Measurements from ENCODE around the gene BEST4. TPM values are rescaled to one million over a fixed set of nuclear protein-coding genes. Genes with fewer than 3 reads are reported as not detected.
"Not testable (repeated sequence)": the region's sequence is repeated elsewhere in the genome, so short reads cannot be mapped to it uniquely, and the experiment has no call there.

The BEST4 gene
- polyA plus RNA-seq, 3 donors from 2014 or later: 0.37 TPM; not detected in 2

- H3K9me3 Mint-ChIP-seq; H3K27me3 Mint-ChIP-seq (ENCODE audit: low read depth in 3 of 3); H3K4me3 Mint-ChIP-seq; H3K36me3 Mint-ChIP-seq; DNase-seq; H3K4me1 Mint-ChIP-seq: not testable (repeated sequence)
- H3K27ac Mint-ChIP-seq: peak overlapping the region in 1 of 6 donors; percentile 9
Measured at GRCh38 chr1:44766421-44766820, 21.5 kb downstream of the BEST4 start.

DNA sequence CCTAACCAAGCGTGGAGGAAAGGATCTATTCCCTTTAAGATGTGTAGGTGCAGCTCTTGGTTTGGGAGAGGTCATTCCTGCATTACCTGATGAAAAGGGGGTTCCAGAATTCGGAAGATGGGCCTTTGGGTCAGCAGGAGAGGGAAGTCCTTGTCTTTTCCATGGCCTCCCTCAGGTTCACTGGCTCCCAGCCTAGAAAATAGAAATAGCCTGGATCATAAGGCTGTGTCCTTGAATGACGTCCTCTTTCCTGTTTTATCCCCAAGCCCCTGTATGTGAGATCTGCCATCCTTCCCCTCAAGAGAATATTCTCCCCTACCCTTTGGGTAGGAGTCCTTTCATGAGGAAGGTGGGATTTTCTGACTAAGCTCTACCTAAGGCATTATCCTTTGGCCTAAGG, 27.1 kb downstream of the BEST4 start:
- no peaks in the 10 kb centered on the region for H3K27me3 Mint-ChIP-seq (ENCODE audit: low read depth in 3 of 3)
- no peaks in the 10 kb centered on the region for H3K36me3 Mint-ChIP-seq
- H3K4me3 Mint-ChIP-seq: no peak overlapping the region
- no peak for DNase-seq
- peak overlapping the region in 1 of 6 donors; percentile 26 for H3K27ac Mint-ChIP-seq
- H3K4me1 Mint-ChIP-seq: peaks cover 8 to 12% of the 10 kb centered on the region in 2 donors
- H3K9me3 Mint-ChIP-seq: no peaks in the 10 kb centered on the region

DNA sequence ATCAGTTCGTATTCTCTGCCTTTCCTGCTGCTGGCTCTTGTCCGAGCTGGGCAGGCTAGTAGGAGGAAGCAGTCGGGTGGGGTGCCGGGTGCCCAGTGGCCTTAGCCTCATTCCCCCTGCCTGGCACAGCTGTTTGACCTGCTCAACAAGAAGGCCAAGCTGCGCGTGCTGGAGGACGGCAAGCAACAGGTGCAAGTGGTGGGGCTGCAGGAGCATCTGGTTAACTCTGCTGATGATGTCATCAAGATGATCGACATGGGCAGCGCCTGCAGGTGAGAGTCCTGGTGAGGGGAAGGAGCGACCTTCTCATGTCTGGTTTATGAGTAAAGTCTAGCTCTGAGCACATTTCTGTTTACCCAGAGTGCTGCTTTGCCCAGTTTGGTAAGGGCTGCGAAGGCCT, 28.9 kb downstream of the BEST4 start:
- Mint-ChIP-seq H3K27me3 (ENCODE audit: low read depth in 3 of 3) (no peaks in the 10 kb centered on the region), H3K27ac (no peak overlapping the region), H3K9me3 (no peaks in the 10 kb centered on the region), H3K36me3 (no peaks in the 10 kb centered on the region), H3K4me3 (no peak overlapping the region), H3K4me1 (peaks cover 8 to 12% of the 10 kb centered on the region in 2 donors)
- no peak for DNase-seq

DNA sequence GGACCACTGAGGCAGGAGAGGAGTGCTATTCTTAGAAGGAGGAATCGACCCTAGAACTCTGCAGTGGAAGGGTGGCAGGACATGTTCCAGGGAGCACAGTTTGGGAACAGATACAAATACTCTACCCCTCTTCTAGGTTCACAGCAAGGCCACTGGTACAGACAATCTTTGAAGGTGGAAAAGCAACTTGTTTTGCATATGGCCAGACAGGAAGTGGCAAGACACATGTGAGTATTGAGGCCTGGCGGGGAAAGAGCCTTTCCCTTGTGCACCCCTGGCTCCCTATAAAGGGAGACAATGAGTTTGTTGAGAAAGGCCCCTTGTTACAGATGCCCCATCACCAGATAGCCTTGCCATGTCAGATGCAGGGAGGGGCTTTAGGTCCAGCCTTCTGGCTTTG, 30.6 kb downstream of the BEST4 start:
- Mint-ChIP-seq H3K36me3 (no peaks in the 10 kb centered on the region), H3K27ac (peak overlapping the region in 4 of 6 donors; percentile 19 to 50 (median 28)), H3K9me3 (no peaks in the 10 kb centered on the region), H3K4me1 (peaks cover 8 to 12% of the 10 kb centered on the region in 2 donors), H3K4me3 (no peak overlapping the region), H3K27me3 (ENCODE audit: low read depth in 3 of 3) (no peaks in the 10 kb centered on the region)
- DNase-seq: no peak

- no peaks in the 10 kb centered on the region for H3K9me3 Mint-ChIP-seq
- H3K4me3 Mint-ChIP-seq: no peak overlapping the region
- no peaks in the 10 kb centered on the region for H3K4me1 Mint-ChIP-seq
- H3K27me3 Mint-ChIP-seq (ENCODE audit: low read depth in 3 of 3): peaks cover 0 to 2% (median 0%) of the 10 kb centered on the region in 3 donors
- no peaks in the 10 kb centered on the region for H3K36me3 Mint-ChIP-seq
- no peak overlapping the region for H3K27ac Mint-ChIP-seq
- no peak for DNase-seq
Measured at GRCh38 chr1:44747878-44748277, 40.1 kb downstream of the BEST4 start.

GRCh38 chr1:44743211-44743610, 44.8 kb downstream of the BEST4 start:
- no peak for DNase-seq
- peaks cover 0 to 9% (median under 1%) of the 10 kb centered on the region in 3 donors for H3K27me3 Mint-ChIP-seq (ENCODE audit: low read depth in 3 of 3)
- no peak overlapping the region for H3K4me3 Mint-ChIP-seq
- peaks cover 17 to 20% of the 10 kb centered on the region in 2 donors for H3K4me1 Mint-ChIP-seq
- no peaks in the 10 kb centered on the region for H3K9me3 Mint-ChIP-seq
- no peaks in the 10 kb centered on the region for H3K36me3 Mint-ChIP-seq
- H3K27ac Mint-ChIP-seq: no peak overlapping the region

- H3K9me3 Mint-ChIP-seq: no peaks in the 10 kb centered on the region
- peak overlapping the region; percentile 93 to 97 (median 95) for H3K4me3 Mint-ChIP-seq
- H3K36me3 Mint-ChIP-seq: no peaks in the 10 kb centered on the region
- no peak for DNase-seq
- peaks cover 17 to 20% of the 10 kb centered on the region in 2 donors for H3K4me1 Mint-ChIP-seq
- H3K27me3 Mint-ChIP-seq (ENCODE audit: low read depth in 3 of 3): peaks cover 0 to 11% (median 2%) of the 10 kb centered on the region in 3 donors
- peak overlapping the region; percentile 94 to 97 (median 95) for H3K27ac Mint-ChIP-seq
Measured at GRCh38 chr1:44740179-44740617, 47.8 kb downstream of the BEST4 start.

GRCh38 chr1:44739307-44740178, 48.4 kb downstream of the BEST4 start, which contains the start of gene KIF2C:
Gene KIF2C (plus strand): TSS chr1:44739837. CDS start chr1:44739933, 96 bp downstream.
- peak; percentile 94 to 95 (median 94) for DNase-seq
- Mint-ChIP-seq H3K9me3 (no peaks in the 10 kb centered on the region), H3K27ac (peak within 1 kb of the TSS; percentile 94 to 97 (median 95)), H3K36me3 (no peaks in the 10 kb centered on the region), H3K4me3 (peak within 1 kb of the TSS; percentile 93 to 97 (median 95)), H3K4me1 (peaks cover 17 to 20% of the 10 kb centered on the region in 2 donors), H3K27me3 (ENCODE audit: low read depth in 3 of 3) (peaks cover 0 to 13% (median 2%) of the 10 kb centered on the region in 3 donors)

- DNase-seq: not testable (repeated sequence)
Measured at GRCh38 chr1:44738953-44739306, 49.0 kb downstream of the BEST4 start.

GRCh38 chr1:44735992-44736391, 52.0 kb downstream of the BEST4 start:
- Mint-ChIP-seq H3K27ac (no peak overlapping the region), H3K9me3 (no peaks in the 10 kb centered on the region), H3K27me3 (ENCODE audit: low read depth in 3 of 3) (peaks cover 3 to 17% (median 5%) of the 10 kb centered on the region in 3 donors), H3K4me1 (peaks cover 20 to 26% of the 10 kb centered on the region in 2 donors), H3K36me3 (no peaks in the 10 kb centered on the region), H3K4me3 (no peak overlapping the region)
- no peak for DNase-seq

More at GRCh38 chr1:44738953-44739306, 49.0 kb downstream of the BEST4 start:
- Mint-ChIP-seq H3K4me3 (peak overlapping the region; percentile 93 to 97 (median 95)), H3K27me3 (ENCODE audit: low read depth in 3 of 3) (peaks cover 0 to 13% (median 2%) of the 10 kb centered on the region in 3 donors), H3K4me1 (peaks cover 17 to 20% of the 10 kb centered on the region in 2 donors), H3K27ac (peak overlapping the region; percentile 94 to 97 (median 95))
- H3K36me3 Mint-ChIP-seq, H3K9me3 Mint-ChIP-seq: not testable (repeated sequence)

GRCh38 chr1:44733784-44734183, 54.2 kb downstream of the BEST4 start:
- H3K9me3 Mint-ChIP-seq: no peaks in the 10 kb centered on the region
- no peak for DNase-seq
- no peaks in the 10 kb centered on the region for H3K36me3 Mint-ChIP-seq
- H3K27me3 Mint-ChIP-seq (ENCODE audit: low read depth in 3 of 3): peaks cover 11 to 19% (median 14%) of the 10 kb centered on the region in 3 donors
- H3K4me1 Mint-ChIP-seq: peaks cover 18 to 22% of the 10 kb centered on the region in 2 donors
- no peak overlapping the region for H3K27ac Mint-ChIP-seq
- no peak overlapping the region for H3K4me3 Mint-ChIP-seq

Other genes with a start within 250 kb of the BEST4 start
- gene TMEM53, start 113.7 kb downstream of the BEST4 start, polyA plus RNA-seq: 1 to 10 TPM; 4.2 to 8.8 (median 8.7) TPM
- gene ARMH1, start 113.5 kb downstream of the BEST4 start, polyA plus RNA-seq: 1 to 10 TPM in 1 of 3 donors, under 1 TPM in 1, not detected in 1; 0.50 to 1.6 TPM
- not detected for gene RNU5D-1, start 57.0 kb downstream of the BEST4 start, polyA plus RNA-seq
- gene KIF2C, start 48.3 kb downstream of the BEST4 start, polyA plus RNA-seq: 1 to 10 TPM in 1 of 3 donors, under 1 TPM in 1, not detected in 1; 0.51 to 1.1 TPM
- 100 to 1,000 TPM; 412 to 772 (median 474) TPM for gene RPS8, start 12.6 kb downstream of the BEST4 start, polyA plus RNA-seq
- 1 to 10 TPM; 2.1 to 5.0 (median 2.1) TPM for gene PLK3, start 12.2 kb upstream of the BEST4 start, polyA plus RNA-seq
- not detected for gene DYNLT4, start 19.2 kb upstream of the BEST4 start, polyA plus RNA-seq
- under 1 TPM in 1 of 3 donors, not detected in 2; 0.38 TPM for gene BTBD19, start 20.4 kb upstream of the BEST4 start, polyA plus RNA-seq
- gene PTCH2, start 55.1 kb upstream of the BEST4 start, polyA plus RNA-seq: under 1 TPM in 1 of 3 donors, not detected in 2; 0.20 TPM
- gene EIF2B3, start 198.4 kb upstream of the BEST4 start, polyA plus RNA-seq: 10 to 100 TPM; 18.1 to 32.7 (median 24.4) TPM
- gene HECTD3, start 223.2 kb upstream of the BEST4 start, polyA plus RNA-seq: 10 to 100 TPM in 2 of 3 donors, 1 to 10 TPM in 1; 8.2 to 22.4 (median 17.5) TPM
- gene UROD, start 224.1 kb upstream of the BEST4 start, polyA plus RNA-seq: 100 to 1,000 TPM in 2 of 3 donors, 10 to 100 TPM in 1; 67.6 to 110 (median 102) TPM

All from immature natural killer cell (primary cell).